ENCODE measurements around the gene ITGAX.
A peak's percentile ranks its signal among the peaks of the same experiment; 100 is the strongest.
"Not testable (repeated sequence)": the region's sequence is repeated elsewhere in the genome, so short reads cannot be mapped to it uniquely, and the experiment has no call there.

Gene ITGAX

DNA sequence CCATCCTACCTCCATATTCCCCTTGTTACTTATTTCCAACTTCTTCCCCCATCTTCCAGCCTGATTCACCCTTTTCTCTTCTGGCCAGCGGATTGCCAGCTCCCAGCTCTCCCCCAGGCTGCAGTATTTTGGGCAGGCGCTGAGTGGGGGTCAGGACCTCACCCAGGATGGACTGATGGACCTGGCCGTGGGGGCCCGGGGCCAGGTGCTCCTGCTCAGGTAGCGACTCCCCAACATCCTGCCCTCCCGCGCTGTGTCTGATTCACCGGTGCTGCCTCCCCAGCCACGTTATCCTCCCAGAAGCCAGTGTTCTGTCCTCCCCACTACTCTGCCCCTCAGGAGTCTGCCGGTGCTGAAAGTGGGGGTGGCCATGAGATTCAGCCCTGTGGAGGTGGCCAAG, 57.8 kb downstream of the ITGAX start:
- no peak for DNase-seq

DNA sequence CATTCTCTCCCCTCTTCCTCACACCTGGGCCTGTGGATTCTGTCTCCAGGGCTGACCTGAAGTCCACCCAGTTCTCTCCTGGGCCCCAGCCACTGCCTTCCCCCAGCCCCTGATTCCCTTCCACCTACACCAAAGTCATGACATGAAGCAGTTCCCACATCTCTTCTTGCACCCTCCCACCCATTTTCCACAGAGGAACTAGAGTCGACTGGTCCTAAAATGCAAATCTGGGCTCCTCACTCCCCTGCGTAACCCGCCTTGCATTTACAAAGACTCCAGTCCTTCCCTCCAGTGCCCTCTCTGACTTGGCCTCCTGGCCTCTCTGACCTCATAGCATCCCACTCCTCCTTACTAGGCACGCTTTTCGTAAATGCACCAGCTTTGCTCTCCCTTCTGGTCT, 58.4 kb downstream of the ITGAX start:
- DNase-seq, result peak; percentile 23

- DNase-seq, result no peak
Observed at GRCh38 chr16:31413943-31414342, 59.0 kb downstream of the ITGAX start.

GRCh38 chr16:31414706-31415105, 59.7 kb downstream of the ITGAX start:
- no peak for DNase-seq

DNA sequence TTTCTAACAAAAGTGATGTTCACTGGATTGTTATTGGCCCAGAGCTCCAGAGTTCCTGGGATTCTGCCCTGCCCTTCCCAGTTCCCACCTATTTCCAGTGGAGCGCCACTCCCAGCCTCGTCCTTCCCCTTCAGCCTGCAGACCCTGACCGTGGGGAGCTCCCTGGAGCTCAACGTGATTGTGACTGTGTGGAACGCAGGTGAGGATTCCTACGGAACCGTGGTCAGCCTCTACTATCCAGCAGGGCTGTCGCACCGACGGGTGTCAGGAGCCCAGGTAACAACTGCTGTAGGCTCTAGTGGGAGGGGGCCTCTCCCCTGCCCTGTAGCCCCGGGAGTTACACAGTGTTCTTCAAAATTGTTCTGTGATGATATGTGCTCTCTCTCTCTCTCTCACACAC, 61.4 kb downstream of the ITGAX start:
- DNase-seq, result no peak

- DNase-seq, result not testable (repeated sequence)
Observed at GRCh38 chr16:31417036-31417435, 62.1 kb downstream of the ITGAX start.

GRCh38 chr16:31417916-31418315, 62.9 kb downstream of the ITGAX start:
- DNase-seq, result no peak

DNA sequence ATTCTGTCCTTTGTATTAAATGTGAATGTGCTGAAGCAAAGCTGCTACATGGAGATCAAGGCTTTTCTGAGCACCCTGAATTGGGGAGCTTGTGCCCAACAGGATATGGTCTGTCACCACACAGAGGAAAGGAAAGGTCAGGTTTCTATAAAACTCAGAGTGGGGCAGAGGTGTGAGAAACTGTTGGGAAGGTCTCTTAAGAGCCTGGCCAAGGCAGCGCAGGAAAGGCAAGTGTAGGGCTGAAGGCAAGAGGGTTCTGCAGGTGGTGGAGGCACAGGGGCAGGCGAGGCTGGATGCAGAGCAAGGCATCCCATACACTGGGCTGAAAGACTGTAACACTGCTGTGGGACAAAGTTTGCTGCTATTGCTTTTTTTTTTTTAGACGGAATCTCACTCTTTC, 65.1 kb downstream of the ITGAX start:
- DNase-seq, result no peak

- no peak for DNase-seq
Observed at GRCh38 chr16:31421587-31421986, 66.6 kb downstream of the ITGAX start.

GRCh38 chr16:31423241-31423640, 68.3 kb downstream of the ITGAX start:
- no peak for DNase-seq

- no peak for DNase-seq
Observed at GRCh38 chr16:31423801-31424200, 68.8 kb downstream of the ITGAX start.

- peak; percentile 68 for DNase-seq
Observed at GRCh38 chr16:31427441-31428278, 72.7 kb downstream of the ITGAX start.

GRCh38 chr16:31428279-31428597, 73.3 kb downstream of the ITGAX start, which contains the start of gene COX6A2:
TSS of gene COX6A2 (minus strand) at chr16:31428360. CDS start at chr16:31428325, 35 bp downstream.
- no peak for DNase-seq

GRCh38 chr16:31428638-31429247, 73.8 kb downstream of the ITGAX start:
- DNase-seq, result no peak

GRCh38 chr16:31429314-31429713, 74.3 kb downstream of the ITGAX start:
- DNase-seq, result no peak

- DNase-seq, result no peak
Observed at GRCh38 chr16:31429796-31430195, 74.8 kb downstream of the ITGAX start.

DNA sequence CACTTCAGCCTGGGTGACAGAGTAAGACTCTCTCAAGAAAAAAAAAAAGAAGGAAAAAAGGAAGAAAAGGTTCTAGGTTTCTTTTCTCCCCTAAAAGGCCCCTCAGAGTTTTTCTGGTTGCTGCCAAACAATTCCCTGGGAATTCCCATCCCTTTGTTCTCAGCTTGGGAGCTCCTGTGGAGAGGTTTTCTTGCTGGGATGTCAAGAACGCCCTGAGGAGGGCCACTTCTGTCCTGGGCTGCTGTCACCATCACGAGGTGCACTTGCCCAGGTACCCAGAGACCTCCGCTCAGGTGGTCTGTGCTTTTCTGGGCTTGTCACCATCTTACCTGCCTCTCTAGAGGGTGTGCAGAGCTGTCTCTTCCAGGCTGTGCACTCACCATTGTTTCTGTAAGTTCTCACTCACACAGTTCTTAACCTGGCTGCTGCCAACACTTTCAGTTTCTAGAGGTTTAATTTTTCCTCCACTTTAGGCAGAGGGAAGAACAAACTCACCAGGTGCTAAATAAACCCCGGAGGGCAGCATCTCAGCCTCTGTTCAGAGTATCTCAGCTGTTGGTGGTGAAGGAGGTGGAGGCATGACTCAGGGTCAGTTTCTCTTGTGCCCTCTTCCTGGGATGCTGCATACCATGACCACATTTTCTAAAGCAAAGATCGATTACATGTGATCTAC, 75.5 kb downstream of the ITGAX start:
- DNase-seq, result no peak
